Measurements from ENCODE around the gene TTBK1. TPM values are rescaled to one million over a fixed set of nuclear protein-coding genes. Genes with fewer than 3 reads are reported as not detected.

Gene TTBK1
- total and polyA plus RNA-seq, 2 donors (not counting 1 experiment from before 2014, with no cell fraction given), result 0.07 TPM; not detected in 1

GRCh38 chr6:43264599-43265145, 21.4 kb downstream of the TTBK1 start:
- TF ChIP-seq EZH2 (IDR thresholded peaks at IDR 0.05; ENCODE audit: borderline replicate concordance, insufficient read depth, low read depth, low read length, poor library complexity, severe bottlenecking), result no peak
- TF ChIP-seq CTCF (IDR thresholded peaks at IDR 0.05), result no peak
- H3K9me3 ChIP-seq (ENCODE audit: control extremely low read depth in 1 of 3, control insufficient read depth in 2 of 3, insufficient read depth in 1 of 3, low read length in 2 of 3), result peaks cover 0 to 3% (median 0%) of the 10 kb centered on the region in 3 donors
- peaks cover 0 to 11% (median 5%) of the 10 kb centered on the region in 4 experiments for H3K27me3 ChIP-seq (replicated peaks in 1 of 4; ENCODE audit: control extremely low read depth in 1 of 4, control insufficient read depth in 3 of 4, insufficient read depth in 4 of 4, low read length in 3 of 4)
- peaks cover 5 to 9% of the 10 kb centered on the region in 2 donors for H3K4me1 ChIP-seq (ENCODE audit: control insufficient read depth in 2 of 2, insufficient read depth in 2 of 2, low read length in 2 of 2)
- intact Hi-C loops (cut with micrococcal nuclease), result loop anchor here (5.0 kb wide), 1 partner anchor 193 kb away; the partner anchor contains the start of gene DLK2
- DNase-seq (no peak), ATAC-seq (ENCODE audit: low read depth) (no peak)
- Mint-ChIP-seq H3K4me3 (no peak overlapping the region), H3K4me1 (peaks cover 14% of the 10 kb centered on the region), H3K27ac (no peak overlapping the region), H3K27me3 (peaks cover 8% of the 10 kb centered on the region), H3K9me3 (ENCODE audit: insufficient read depth) (no peaks in the 10 kb centered on the region)
- no peaks in the 10 kb centered on the region for H3K36me3 ChIP-seq (replicated peaks in 1 of 2; ENCODE audit: control extremely low read depth in 1 of 2, control insufficient read depth in 1 of 2, extremely low read depth in 1 of 2, insufficient read depth in 2 of 2, low read length in 1 of 2)
- no peak overlapping the region for H3K4me3 ChIP-seq (ENCODE audit: control extremely low read depth in 1 of 5, extremely low read depth in 1 of 5, insufficient read depth in 1 of 5, low read depth in 2 of 5, low read length in 4 of 5)
- no peaks in the 10 kb centered on the region for H3K79me2 ChIP-seq (ENCODE audit: control insufficient read depth, insufficient read depth, low read length)
- no peak overlapping the region for H3K4me2 ChIP-seq (replicated peaks; ENCODE audit: low read depth, low read length, poor library complexity, severe bottlenecking)
- POLR2A ChIA-PET, result interaction anchor here (0.5 to 0.6 kb wide), 2 partner anchors 212 to 1144 kb away, joined by 4 read pairs; no protein-coding TSS in a partner anchor
- CTCF ChIA-PET, result interaction anchor here (1.2 to 6.6 kb wide), 14 partner anchors 8 to 253 kb away, joined by 3 to 73 read pairs (median 6); partner anchors contain the start of genes CRIP3 and POLR1C
- 91% methylated on average over 5 of the region's 5 CpGs for WGBS (ENCODE audit: insufficient coverage)
- no peak overlapping the region for H2AFZ ChIP-seq (ENCODE audit: insufficient read depth, low read depth, low read length, poor library complexity, severe bottlenecking)
- no peak overlapping the region for H3K27ac ChIP-seq (ENCODE audit: low read length in 2 of 2)
- H3K9ac ChIP-seq (ENCODE audit: low read length), result no peak overlapping the region
- H4K20me1 ChIP-seq (ENCODE audit: control insufficient read depth, insufficient read depth, low read length, poor library complexity, severe bottlenecking), result no peaks in the 10 kb centered on the region

- Histone ChIP-seq H3K27me3 (replicated peaks in 1 of 4; ENCODE audit: control extremely low read depth in 1 of 4, control insufficient read depth in 3 of 4, insufficient read depth in 4 of 4, low read length in 3 of 4) (peaks cover 0 to 11% (median 5%) of the 10 kb centered on the region in 4 experiments), H3K9me3 (ENCODE audit: control extremely low read depth in 1 of 3, control insufficient read depth in 2 of 3, insufficient read depth in 1 of 3, low read length in 2 of 3) (peaks cover 0 to 3% (median 0%) of the 10 kb centered on the region in 3 donors), H3K9ac (ENCODE audit: low read length) (no peak overlapping the region), H3K4me3 (ENCODE audit: control extremely low read depth in 1 of 5, extremely low read depth in 1 of 5, insufficient read depth in 1 of 5, low read depth in 2 of 5, low read length in 4 of 5) (no peak overlapping the region), H4K20me1 (ENCODE audit: control insufficient read depth, insufficient read depth, low read length, poor library complexity, severe bottlenecking) (no peaks in the 10 kb centered on the region), H2AFZ (ENCODE audit: insufficient read depth, low read depth, low read length, poor library complexity, severe bottlenecking) (no peak overlapping the region), H3K4me2 (replicated peaks; ENCODE audit: low read depth, low read length, poor library complexity, severe bottlenecking) (no peak overlapping the region), H3K4me1 (ENCODE audit: control insufficient read depth in 2 of 2, insufficient read depth in 2 of 2, low read length in 2 of 2) (peaks cover 14 to 18% of the 10 kb centered on the region in 2 donors), H3K27ac (ENCODE audit: low read length in 2 of 2) (no peak overlapping the region), H3K36me3 (replicated peaks in 1 of 2; ENCODE audit: control extremely low read depth in 1 of 2, control insufficient read depth in 1 of 2, extremely low read depth in 1 of 2, insufficient read depth in 2 of 2, low read length in 1 of 2) (no peaks in the 10 kb centered on the region), H3K79me2 (ENCODE audit: control insufficient read depth, insufficient read depth, low read length) (no peaks in the 10 kb centered on the region)
- no peak overlapping the region for H3K4me3 Mint-ChIP-seq
- ChIA-PET CTCF (interaction anchor here (0.6 to 6.6 kb wide), 10 partner anchors 43 to 241 kb away, joined by 3 to 73 read pairs (median 5); partner anchors contain the start of gene CRIP3), POLR2A (no interaction called here)
- H3K27me3 Mint-ChIP-seq, result peaks cover 8% of the 10 kb centered on the region
- TF ChIP-seq CTCF (IDR thresholded peaks at IDR 0.05) (no peak), EZH2 (IDR thresholded peaks at IDR 0.05; ENCODE audit: borderline replicate concordance, insufficient read depth, low read depth, low read length, poor library complexity, severe bottlenecking) (no peak)
- intact Hi-C loops (cut with micrococcal nuclease), result loop anchor here (5.0 kb wide), 1 partner anchor 192 kb away; the partner anchor contains the start of gene DLK2
- ATAC-seq (ENCODE audit: low read depth), result no peak
- DNase-seq, result no peak
- H3K4me1 Mint-ChIP-seq, result peaks cover 22% of the 10 kb centered on the region
- H3K9me3 Mint-ChIP-seq (ENCODE audit: insufficient read depth), result no peaks in the 10 kb centered on the region
- no peak overlapping the region for H3K27ac Mint-ChIP-seq
- 96% methylated on average over 4 of the region's 6 CpGs for WGBS (ENCODE audit: insufficient coverage)
These were observed 22.3 kb downstream of the TTBK1 start for GRCh38 chr6:43265564-43265963.

All from B cell (primary cell).